ENCODE data around the gene UBXN7.
"Not testable (repeated sequence)": the region's sequence is repeated elsewhere in the genome, so short reads cannot be mapped to it uniquely, and the experiment has no call there.

Gene UBXN7

DNA sequence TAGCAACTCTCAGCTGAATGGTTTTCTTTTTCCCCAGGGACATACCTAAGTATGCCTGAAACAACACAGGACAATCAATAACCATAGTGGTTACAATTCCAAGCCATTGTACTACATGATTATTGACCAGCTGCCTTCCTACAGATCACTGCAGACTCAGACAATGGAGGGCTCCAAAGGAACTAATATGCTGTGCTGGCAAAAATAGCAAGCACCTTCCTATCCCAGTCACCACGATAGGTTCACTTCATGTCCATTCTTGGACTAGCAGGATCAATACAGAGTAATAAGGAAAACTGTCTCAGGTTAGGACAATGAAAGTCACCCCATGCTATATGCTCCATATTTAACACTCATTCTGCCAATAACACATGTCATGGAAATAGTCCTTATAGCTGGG, 76.6 kb downstream of the UBXN7 start:
- DNase-seq (ENCODE audit: low spot score), result no peak

GRCh38 chr3:196354132-196354531, 78.1 kb downstream of the UBXN7 start:
- DNase-seq (ENCODE audit: low spot score), result peak; percentile 52

- DNase-seq (ENCODE audit: low spot score), result no peak
These were observed 80.7 kb downstream of the UBXN7 start for GRCh38 chr3:196351541-196351940.

DNA sequence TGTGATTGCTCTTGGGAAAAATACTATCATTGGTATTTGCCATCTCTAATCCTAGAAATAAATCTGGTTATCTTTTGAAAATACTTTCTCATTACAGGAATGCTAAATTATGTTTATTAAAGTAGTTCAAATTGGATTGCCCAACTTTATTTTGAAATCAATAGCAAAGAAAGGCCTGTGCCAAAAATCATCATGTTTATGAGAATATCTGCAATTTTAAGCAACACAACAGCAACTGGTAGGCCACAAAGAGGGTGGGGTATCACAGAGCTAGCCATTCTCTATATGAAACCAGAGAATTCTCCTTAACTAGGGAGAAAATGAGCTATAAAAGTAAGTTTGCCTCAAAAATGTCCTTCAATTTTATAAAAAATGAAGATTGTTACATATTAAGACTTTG, 82.2 kb downstream of the UBXN7 start:
- DNase-seq (ENCODE audit: low spot score), result no peak

GRCh38 chr3:196348698-196349097, 83.5 kb downstream of the UBXN7 start:
- DNase-seq (ENCODE audit: low spot score), result no peak

GRCh38 chr3:196344663-196345062, 87.6 kb downstream of the UBXN7 start:
- no peak for DNase-seq (ENCODE audit: low spot score)

GRCh38 chr3:196343917-196344316, 88.3 kb downstream of the UBXN7 start:
- not testable (repeated sequence) for DNase-seq (ENCODE audit: low spot score)

GRCh38 chr3:196341137-196341536, 91.1 kb downstream of the UBXN7 start:
- DNase-seq (ENCODE audit: low spot score), result no peak

GRCh38 chr3:196340466-196340865, 91.8 kb downstream of the UBXN7 start:
- DNase-seq (ENCODE audit: low spot score), result no peak

- DNase-seq (ENCODE audit: low spot score), result peak; percentile 47
These were observed 92.6 kb downstream of the UBXN7 start for GRCh38 chr3:196339493-196340254.

GRCh38 chr3:196339044-196339443, 93.2 kb downstream of the UBXN7 start:
- no peak for DNase-seq (ENCODE audit: low spot score)

DNA sequence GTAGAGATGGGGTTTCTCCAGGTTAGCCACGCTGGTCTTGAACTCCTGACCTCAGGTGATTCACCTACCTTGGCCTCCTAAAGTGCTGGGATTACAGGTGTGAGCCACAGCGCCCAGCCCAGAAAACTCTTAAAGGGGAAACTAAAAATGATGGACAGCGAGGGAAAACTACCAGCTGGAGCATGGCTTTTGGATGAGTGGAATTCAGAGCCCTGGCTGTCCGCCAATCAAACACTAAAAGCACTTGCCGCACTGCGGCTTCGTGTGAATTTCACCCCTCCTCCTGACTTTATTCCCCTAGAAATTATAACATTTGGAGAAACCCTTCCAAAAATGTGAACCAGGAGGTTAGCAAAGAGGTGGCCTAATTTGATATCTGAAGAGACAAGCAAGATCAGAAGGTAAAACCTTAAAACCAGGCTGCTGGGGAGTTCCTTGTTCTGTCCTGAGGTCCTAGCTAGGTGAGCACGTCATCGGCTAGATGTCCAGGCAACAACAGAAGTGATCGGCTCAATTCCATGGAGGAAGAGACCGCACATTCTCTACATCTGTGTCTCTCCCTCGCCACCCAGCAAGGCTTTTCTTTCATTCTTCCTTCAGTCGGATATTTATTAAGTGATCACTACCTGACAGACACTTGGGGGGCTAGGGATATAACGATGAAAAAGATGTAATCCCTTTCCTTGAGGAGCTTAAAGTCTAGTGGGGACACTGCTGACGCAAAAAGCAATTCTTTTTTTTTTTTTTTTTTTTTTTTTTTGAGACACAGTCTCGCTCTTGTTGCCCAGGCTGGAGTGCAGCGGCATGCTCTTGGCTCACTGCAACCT, 95.7 kb downstream of the UBXN7 start:
- DNase-seq (ENCODE audit: low spot score), result no peak

DNA sequence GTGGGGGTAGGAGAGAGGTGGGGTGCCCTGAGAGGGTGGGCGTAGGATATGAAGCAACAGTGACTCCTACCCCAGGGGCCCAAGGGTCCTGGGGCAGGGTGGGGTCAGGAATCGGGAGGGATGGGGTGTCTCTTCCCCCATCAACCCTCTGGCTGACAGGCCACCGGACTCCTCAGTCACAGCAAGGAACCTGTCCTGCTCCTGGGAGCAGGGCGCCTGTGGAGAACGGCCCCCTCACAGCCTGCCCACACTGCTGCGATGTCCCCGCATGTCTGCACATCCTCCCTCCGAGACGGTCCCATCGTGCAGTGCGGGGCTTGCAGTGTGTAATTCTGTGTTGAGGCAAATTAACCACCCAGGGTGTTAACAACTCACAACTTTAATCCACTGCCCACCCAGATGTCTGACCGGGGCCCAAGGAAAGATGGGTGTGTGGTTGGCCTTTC, 96.7 kb downstream of the UBXN7 start:
- no peak for DNase-seq (ENCODE audit: low spot score)

DNA sequence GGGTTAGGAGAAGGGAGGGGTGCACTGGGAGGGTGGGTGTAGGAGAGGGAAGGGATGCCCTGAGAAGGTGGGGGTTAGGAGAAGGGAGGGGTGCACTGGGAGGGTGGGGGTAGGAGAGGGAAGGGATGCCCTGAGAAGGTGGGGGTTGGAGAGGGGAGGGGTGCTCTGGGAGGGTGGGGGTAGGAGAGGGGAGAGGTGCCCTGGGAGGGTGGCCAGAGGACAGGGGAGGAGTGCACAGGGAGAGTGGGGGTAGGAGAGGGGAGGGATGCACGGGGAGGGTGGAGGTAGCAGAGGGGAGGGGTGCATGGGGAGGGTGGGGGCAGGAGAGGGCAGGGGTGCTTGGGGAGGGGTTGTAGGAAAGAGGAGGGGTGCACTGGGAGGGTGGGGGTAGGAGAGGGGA, 97.2 kb downstream of the UBXN7 start:
- no peak for DNase-seq (ENCODE audit: low spot score)

DNA sequence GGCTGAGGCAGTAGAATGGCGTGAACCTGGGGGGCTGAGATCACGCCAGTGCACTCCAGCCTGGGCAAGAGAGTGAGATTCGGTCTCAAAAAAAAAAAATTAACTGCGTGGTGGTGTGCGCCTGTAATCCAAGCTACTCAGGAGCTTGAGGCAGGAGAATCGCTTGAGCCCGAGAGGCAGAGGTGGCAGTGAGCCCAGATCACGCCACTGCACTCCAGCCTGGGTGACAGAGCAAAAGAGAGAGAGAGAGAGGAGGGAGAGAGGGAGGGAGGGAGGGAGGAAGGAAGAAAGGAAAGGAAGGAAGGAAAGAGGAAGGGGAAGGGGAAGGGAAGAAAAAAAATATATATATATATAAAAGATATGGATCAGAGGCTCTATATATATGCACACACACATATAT, 100.1 kb downstream of the UBXN7 start:
- DNase-seq (ENCODE audit: low spot score), result no peak

- DNase-seq (ENCODE audit: low spot score), result no peak
These were observed 104.8 kb downstream of the UBXN7 start for GRCh38 chr3:196327405-196327804.

DNA sequence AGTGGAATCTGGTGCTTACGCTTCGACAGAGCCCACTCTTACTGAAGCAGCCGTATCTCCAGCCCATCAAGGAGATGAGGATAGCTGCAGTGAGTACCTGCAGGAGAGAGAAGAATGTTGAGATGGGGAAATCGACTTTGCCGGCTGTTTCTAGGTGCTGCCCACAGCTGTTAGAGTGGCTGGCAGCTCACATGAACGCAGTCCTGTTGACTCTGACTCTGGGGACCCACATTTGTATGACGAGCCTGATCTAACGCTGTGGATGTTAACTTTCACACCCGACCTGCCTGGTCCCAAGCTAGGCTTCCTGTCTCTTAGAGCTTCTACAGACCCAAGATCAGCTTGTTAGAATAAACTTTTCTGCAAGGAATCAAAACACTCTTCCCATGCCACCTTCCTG, 105.3 kb downstream of the UBXN7 start:
- no peak for DNase-seq (ENCODE audit: low spot score)

- DNase-seq (ENCODE audit: low spot score), result no peak
These were observed 108.5 kb downstream of the UBXN7 start for GRCh38 chr3:196323691-196324090.

DNA sequence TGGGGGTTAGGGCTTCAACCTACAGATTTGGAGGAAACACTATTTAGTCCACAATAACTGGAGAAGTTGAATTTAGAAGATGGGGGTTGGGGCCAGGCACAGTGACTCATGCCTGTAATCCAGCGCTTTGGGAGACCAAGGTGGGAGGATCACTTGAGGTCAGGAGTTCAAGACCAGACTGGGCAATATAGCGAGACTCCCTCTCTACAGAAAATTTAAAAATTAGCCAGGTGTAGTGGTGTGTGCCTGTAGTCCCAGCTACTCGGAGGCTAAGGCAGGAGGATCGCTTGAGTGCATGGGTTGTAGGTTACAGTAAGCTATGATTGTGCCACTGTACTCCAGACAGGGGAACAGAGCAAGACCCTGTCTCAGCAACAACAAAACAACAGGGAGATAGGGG, 109.2 kb downstream of the UBXN7 start:
- no peak for DNase-seq (ENCODE audit: low spot score)

DNA sequence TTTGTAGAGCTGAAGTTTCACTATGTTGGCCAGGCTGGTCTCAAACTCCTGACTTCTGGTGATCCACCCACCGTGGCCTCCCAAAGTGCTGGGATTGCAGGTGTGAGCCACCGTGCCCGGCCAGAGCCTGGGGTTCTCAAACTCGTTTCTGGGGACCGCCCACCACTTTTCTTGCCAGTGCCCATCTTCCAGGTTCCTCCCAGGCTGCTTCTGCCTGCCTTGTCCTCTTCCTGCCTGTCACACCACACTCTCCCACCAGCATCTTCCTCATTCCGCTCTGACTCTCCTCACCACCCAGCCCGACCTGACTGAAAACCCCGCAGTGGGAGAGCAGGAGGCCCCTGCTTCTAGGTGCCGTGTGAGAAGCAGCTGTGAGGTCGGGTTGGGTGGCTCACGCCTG, 111.1 kb downstream of the UBXN7 start:
- no peak for DNase-seq (ENCODE audit: low spot score)

DNA sequence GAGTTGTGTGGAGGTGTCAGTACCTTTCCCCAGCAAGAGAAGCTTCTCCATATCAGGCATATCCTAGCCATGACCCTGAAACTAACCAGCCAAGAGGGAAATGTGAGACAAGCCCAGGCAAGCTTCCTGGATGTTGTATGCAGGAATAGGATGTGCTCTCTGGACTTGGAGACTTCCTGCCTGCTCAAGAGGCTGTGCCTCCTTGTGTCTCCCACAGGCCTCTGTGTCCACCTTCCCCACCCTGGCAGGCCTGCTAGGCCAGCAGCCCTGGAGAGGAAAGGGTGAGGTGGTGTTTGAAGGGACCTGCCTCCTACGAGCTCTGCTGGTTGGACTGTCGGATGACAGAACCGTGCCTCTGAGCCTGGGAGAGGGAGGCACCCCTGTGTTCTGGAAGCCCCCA, 112.1 kb downstream of the UBXN7 start:
- DNase-seq (ENCODE audit: low spot score), result no peak

GRCh38 chr3:196317687-196318467, 114.3 kb downstream of the UBXN7 start, which contains the start of gene DYNLT2B:
DYNLT2B (minus strand) TSS chr3:196318240; CDS start chr3:196318152, 88 bp downstream.
- peak; percentile 88 for DNase-seq (ENCODE audit: low spot score)
